GM23338 (cell line): Measurements from ENCODE around the gene YAP1.

Experiments
- CREB1 ChIP-seq: fragments of 250-450 bp; sonication (Bioruptor Pico); IDR thresholded peaks from 2 replicates; pipeline ENCODE4 v1.5.0; 2020; ENCODE audit warnings: low read depth, mild to moderate bottlenecking, moderate library complexity
- EZH2 ChIP-seq: fragments of 200-600 bp; sonication (generic); IDR thresholded peaks from one replicate; pipeline ENCODE4 v1.8.0; 2017; ENCODE audit warnings: antibody characterized with exemption, mild to moderate bottlenecking, low read depth; ENCODE audit not compliant: unreplicated experiment
- EZH2phosphoT487 ChIP-seq: fragments of 200-600 bp; sonication (generic); IDR thresholded peaks from one replicate; pipeline ENCODE4 v1.8.1; 2018; ENCODE audit warnings: antibody characterized with exemption; ENCODE audit not compliant: unreplicated experiment
- JUNB ChIP-seq: IDR thresholded peaks from one replicate; pipeline ENCODE4 v1.6.1; 2016; ENCODE audit warnings: antibody characterized with exemption; ENCODE audit not compliant: unreplicated experiment
- NANOG ChIP-seq: IDR thresholded peaks from 2 replicates; pipeline ENCODE4 v1.6.1; 2016; ENCODE audit warnings: antibody characterized with exemption, borderline replicate concordance
- POLR2AphosphoS5 ChIP-seq: IDR thresholded peaks from 2 replicates; pipeline ENCODE4 v1.6.1; 2016; ENCODE audit warnings: antibody characterized with exemption, low read depth
- ZNF114 ChIP-seq: fragments of 250-450 bp; sonication (Bioruptor Pico); IDR thresholded peaks from 2 replicates; pipeline ENCODE4 v1.5.0; 2020; ENCODE audit warnings: mild to moderate bottlenecking, moderate library complexity
- TF ChIP-seq, protein P1 (sequence below), 2 experiments: fragments of 200-600 bp in 1 of 2; sonication (generic) in 1 of 2; conservative IDR thresholded peaks; 2 replicates each; pipeline versions ENCODE4 v1.5.1 to v1.6.1; 2016 to 2017; ENCODE audit warnings: antibody characterized with exemption in 2 of 2, low read depth in 2 of 2, mild to moderate bottlenecking in 2 of 2, moderate library complexity in 1 of 2
- TF ChIP-seq, protein P2 (sequence below): IDR thresholded peaks from one replicate; pipeline ENCODE4 v1.6.1; 2018; ENCODE audit warnings: antibody characterized with exemption; ENCODE audit not compliant: unreplicated experiment

DNA sequence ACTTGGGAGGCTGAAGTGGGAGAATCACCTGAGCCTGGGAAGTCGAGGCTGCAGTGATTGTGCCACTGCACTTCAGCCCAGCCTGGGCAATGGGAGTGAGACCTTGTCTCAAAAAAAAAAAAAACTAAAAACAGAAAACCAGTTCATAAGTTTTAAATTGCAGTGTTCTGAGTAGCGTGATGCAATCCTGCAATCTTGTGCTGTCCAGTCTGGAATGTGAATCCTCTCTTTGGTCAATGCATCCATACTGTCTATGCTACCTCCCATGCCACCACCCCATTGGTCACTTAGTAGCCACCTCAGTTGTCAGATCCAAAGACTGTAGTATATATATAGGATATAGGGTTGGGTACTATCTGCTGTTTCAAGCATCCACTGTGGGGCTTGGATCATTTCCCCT is 11.1 kb downstream of the YAP1 start:
- TF ChIP-seq, protein P1, sequence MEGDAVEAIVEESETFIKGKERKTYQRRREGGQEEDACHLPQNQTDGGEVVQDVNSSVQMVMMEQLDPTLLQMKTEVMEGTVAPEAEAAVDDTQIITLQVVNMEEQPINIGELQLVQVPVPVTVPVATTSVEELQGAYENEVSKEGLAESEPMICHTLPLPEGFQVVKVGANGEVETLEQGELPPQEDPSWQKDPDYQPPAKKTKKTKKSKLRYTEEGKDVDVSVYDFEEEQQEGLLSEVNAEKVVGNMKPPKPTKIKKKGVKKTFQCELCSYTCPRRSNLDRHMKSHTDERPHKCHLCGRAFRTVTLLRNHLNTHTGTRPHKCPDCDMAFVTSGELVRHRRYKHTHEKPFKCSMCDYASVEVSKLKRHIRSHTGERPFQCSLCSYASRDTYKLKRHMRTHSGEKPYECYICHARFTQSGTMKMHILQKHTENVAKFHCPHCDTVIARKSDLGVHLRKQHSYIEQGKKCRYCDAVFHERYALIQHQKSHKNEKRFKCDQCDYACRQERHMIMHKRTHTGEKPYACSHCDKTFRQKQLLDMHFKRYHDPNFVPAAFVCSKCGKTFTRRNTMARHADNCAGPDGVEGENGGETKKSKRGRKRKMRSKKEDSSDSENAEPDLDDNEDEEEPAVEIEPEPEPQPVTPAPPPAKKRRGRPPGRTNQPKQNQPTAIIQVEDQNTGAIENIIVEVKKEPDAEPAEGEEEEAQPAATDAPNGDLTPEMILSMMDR (conservative IDR thresholded peaks at IDR 0.05; ENCODE audit: low read depth in 2 of 2): no peak
- TF ChIP-seq POLR2AphosphoS5 (no peak), EZH2 (no peak), EZH2phosphoT487 (no peak), JUNB (no peak), NANOG (no peak), CREB1 (no peak), ZNF114 (CRISPR knock-in tag) (no peak)
- TF ChIP-seq, protein P2, sequence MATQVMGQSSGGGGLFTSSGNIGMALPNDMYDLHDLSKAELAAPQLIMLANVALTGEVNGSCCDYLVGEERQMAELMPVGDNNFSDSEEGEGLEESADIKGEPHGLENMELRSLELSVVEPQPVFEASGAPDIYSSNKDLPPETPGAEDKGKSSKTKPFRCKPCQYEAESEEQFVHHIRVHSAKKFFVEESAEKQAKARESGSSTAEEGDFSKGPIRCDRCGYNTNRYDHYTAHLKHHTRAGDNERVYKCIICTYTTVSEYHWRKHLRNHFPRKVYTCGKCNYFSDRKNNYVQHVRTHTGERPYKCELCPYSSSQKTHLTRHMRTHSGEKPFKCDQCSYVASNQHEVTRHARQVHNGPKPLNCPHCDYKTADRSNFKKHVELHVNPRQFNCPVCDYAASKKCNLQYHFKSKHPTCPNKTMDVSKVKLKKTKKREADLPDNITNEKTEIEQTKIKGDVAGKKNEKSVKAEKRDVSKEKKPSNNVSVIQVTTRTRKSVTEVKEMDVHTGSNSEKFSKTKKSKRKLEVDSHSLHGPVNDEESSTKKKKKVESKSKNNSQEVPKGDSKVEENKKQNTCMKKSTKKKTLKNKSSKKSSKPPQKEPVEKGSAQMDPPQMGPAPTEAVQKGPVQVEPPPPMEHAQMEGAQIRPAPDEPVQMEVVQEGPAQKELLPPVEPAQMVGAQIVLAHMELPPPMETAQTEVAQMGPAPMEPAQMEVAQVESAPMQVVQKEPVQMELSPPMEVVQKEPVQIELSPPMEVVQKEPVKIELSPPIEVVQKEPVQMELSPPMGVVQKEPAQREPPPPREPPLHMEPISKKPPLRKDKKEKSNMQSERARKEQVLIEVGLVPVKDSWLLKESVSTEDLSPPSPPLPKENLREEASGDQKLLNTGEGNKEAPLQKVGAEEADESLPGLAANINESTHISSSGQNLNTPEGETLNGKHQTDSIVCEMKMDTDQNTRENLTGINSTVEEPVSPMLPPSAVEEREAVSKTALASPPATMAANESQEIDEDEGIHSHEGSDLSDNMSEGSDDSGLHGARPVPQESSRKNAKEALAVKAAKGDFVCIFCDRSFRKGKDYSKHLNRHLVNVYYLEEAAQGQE: no peak
